ENCODE measurements around the gene ARHGAP18. TPM values are rescaled to one million over a fixed set of nuclear protein-coding genes. Genes with fewer than 3 reads are reported as not detected.

The ARHGAP18 gene
- total RNA-seq, 1 donor from 2014 or later, result 57.9 TPM

- ATAC-seq, result no peak
- H3K27ac ChIP-seq, result no peak overlapping the region
- no peak overlapping the region for H3K4me3 ChIP-seq
- H3K9me3 ChIP-seq, result no peaks in the 10 kb centered on the region
- H3K36me3 ChIP-seq, result peaks cover 46% of the 10 kb centered on the region
- no peaks in the 10 kb centered on the region for H3K27me3 ChIP-seq (ENCODE audit: low read depth)
- intact Hi-C loops (cut with DNase I), result no loop called here
- no peaks in the 10 kb centered on the region for H3K4me1 ChIP-seq
- no peak for TF ChIP-seq CTCF (IDR thresholded peaks at IDR 0.05)
- DNase-seq, result no peak
Measured at GRCh38 chr6:129605967-129606366, 104.0 kb downstream of the ARHGAP18 start.

GRCh38 chr6:129605095-129605494 is 104.9 kb downstream of the ARHGAP18 start:
- Histone ChIP-seq H3K9me3 (no peaks in the 10 kb centered on the region), H3K4me1 (no peaks in the 10 kb centered on the region), H3K27ac (no peak overlapping the region), H3K36me3 (peaks cover 37% of the 10 kb centered on the region), H3K4me3 (no peak overlapping the region), H3K27me3 (ENCODE audit: low read depth) (no peaks in the 10 kb centered on the region)
- TF ChIP-seq CTCF (IDR thresholded peaks at IDR 0.05), result no peak
- ATAC-seq (no peak), DNase-seq (no peak)
- intact Hi-C loops (cut with DNase I), result no loop called here

- Histone ChIP-seq H3K4me3 (no peak overlapping the region), H3K4me1 (no peaks in the 10 kb centered on the region), H3K27me3 (ENCODE audit: low read depth) (no peaks in the 10 kb centered on the region), H3K27ac (no peak overlapping the region), H3K36me3 (peaks cover 36% of the 10 kb centered on the region), H3K9me3 (no peaks in the 10 kb centered on the region)
- no peak for TF ChIP-seq CTCF (IDR thresholded peaks at IDR 0.05)
- DNase-seq (no peak), ATAC-seq (no peak)
- intact Hi-C loops (cut with DNase I), result no loop called here
Measured at GRCh38 chr6:129604321-129604720, 105.7 kb downstream of the ARHGAP18 start.

- intact Hi-C loops (cut with DNase I), result no loop called here
- Histone ChIP-seq H3K27me3 (ENCODE audit: low read depth) (no peaks in the 10 kb centered on the region), H3K4me1 (no peaks in the 10 kb centered on the region), H3K9me3 (no peaks in the 10 kb centered on the region), H3K36me3 (peaks cover 38% of the 10 kb centered on the region), H3K27ac (no peak overlapping the region), H3K4me3 (no peak overlapping the region)
- ATAC-seq (no peak), DNase-seq (no peak)
- no peak for TF ChIP-seq CTCF (IDR thresholded peaks at IDR 0.05)
Measured at GRCh38 chr6:129603741-129604140, 106.2 kb downstream of the ARHGAP18 start.

GRCh38 chr6:129601323-129601722 is 108.7 kb downstream of the ARHGAP18 start:
- intact Hi-C loops (cut with DNase I), result no loop called here
- Histone ChIP-seq H3K27ac (no peak overlapping the region), H3K36me3 (peaks cover 24% of the 10 kb centered on the region), H3K9me3 (no peaks in the 10 kb centered on the region), H3K4me3 (no peak overlapping the region), H3K27me3 (ENCODE audit: low read depth) (no peaks in the 10 kb centered on the region), H3K4me1 (no peaks in the 10 kb centered on the region)
- no peak for TF ChIP-seq CTCF (IDR thresholded peaks at IDR 0.05)
- ATAC-seq (no peak), DNase-seq (no peak)

GRCh38 chr6:129599467-129599866 is 110.5 kb downstream of the ARHGAP18 start:
- ATAC-seq (no peak), DNase-seq (no peak)
- H3K9me3 ChIP-seq, result no peaks in the 10 kb centered on the region
- no peak overlapping the region for H3K27ac ChIP-seq
- H3K36me3 ChIP-seq, result peaks cover 18% of the 10 kb centered on the region
- H3K27me3 ChIP-seq (ENCODE audit: low read depth), result no peaks in the 10 kb centered on the region
- TF ChIP-seq CTCF (IDR thresholded peaks at IDR 0.05), result no peak
- H3K4me3 ChIP-seq, result no peak overlapping the region
- intact Hi-C loops (cut with DNase I), result loop anchor here (5.0 kb wide), 1 partner anchor 133 kb away; no protein-coding TSS in a partner anchor
- H3K4me1 ChIP-seq, result no peaks in the 10 kb centered on the region
